HG02798 (cell line): ENCODE results near the gene SALL1.

ENCODE experiments used
- ATAC-seq: cut with Tn5 transposase; IDR thresholded peaks from one replicate; pipeline ENCODE4 v1.9.1; 2021; ENCODE audit warnings: mild to moderate bottlenecking; ENCODE audit not compliant: unreplicated experiment, poor library complexity

SALL1 gene

GRCh38 chr16:51114382-51114781 is 36.7 kb downstream of the SALL1 start:
- ATAC-seq: no peak

- ATAC-seq: peak; percentile 46
Observed at GRCh38 chr16:51113236-51114125, 37.6 kb downstream of the SALL1 start.

- no peak for ATAC-seq
Observed at GRCh38 chr16:51112323-51112722, 38.7 kb downstream of the SALL1 start.

GRCh38 chr16:51111759-51112158 is 39.3 kb downstream of the SALL1 start:
- ATAC-seq: no peak

GRCh38 chr16:51110700-51111157 is 40.3 kb downstream of the SALL1 start:
- ATAC-seq: no peak

GRCh38 chr16:51109173-51109572 is 41.9 kb downstream of the SALL1 start:
- no peak for ATAC-seq

GRCh38 chr16:51107742-51108141 is 43.3 kb downstream of the SALL1 start:
- no peak for ATAC-seq

GRCh38 chr16:51106535-51106934 is 44.5 kb downstream of the SALL1 start:
- no peak for ATAC-seq

- no peak for ATAC-seq
Observed at GRCh38 chr16:51103590-51103989, 47.5 kb downstream of the SALL1 start.

GRCh38 chr16:51097729-51098128 is 53.3 kb downstream of the SALL1 start:
- ATAC-seq: no peak

GRCh38 chr16:51095890-51096626 is 55.0 kb downstream of the SALL1 start:
- no peak for ATAC-seq

GRCh38 chr16:51095084-51095881 is 55.8 kb downstream of the SALL1 start:
- no peak for ATAC-seq

GRCh38 chr16:51093726-51094280 is 57.3 kb downstream of the SALL1 start:
- no peak for ATAC-seq
